OCI-M1 (cell line): Measurements from ENCODE around the gene DXO.
A peak's percentile ranks its signal among the peaks of the same experiment; 100 is the strongest.
"Not testable (repeated sequence)": the region's sequence is repeated elsewhere in the genome, so short reads cannot be mapped to it uniquely, and the experiment has no call there.

Experiments
- DNase-seq: peaks from one replicate; lab custom pipeline; 2025; lab: John Stamatoyannopoulos, UW

Gene DXO

GRCh38 chr6:31971993-31972708, at the start of gene DXO:
Gene DXO, minus strand, starts transcription at chr6:31972138. Its CDS starts 463 bp downstream, at chr6:31971675.
- DNase-seq: peak; percentile 100

- not testable (repeated sequence) for DNase-seq
Observed at GRCh38 chr6:32014547-32014946, 42.6 kb upstream of the DXO start, which contains the start of gene C4B. Gene C4B, plus strand, starts transcription at chr6:32014795. Its CDS starts 51 bp downstream, at chr6:32014846.

- DNase-seq: not testable (repeated sequence)
Observed at GRCh38 chr6:32013738-32014137, 41.8 kb upstream of the DXO start.

- not testable (repeated sequence) for DNase-seq
Observed at GRCh38 chr6:32012941-32013617, 41.1 kb upstream of the DXO start.

GRCh38 chr6:32010856-32011530, 39.1 kb upstream of the DXO start:
- not testable (repeated sequence) for DNase-seq

GRCh38 chr6:32009537-32009936, 37.6 kb upstream of the DXO start:
- not testable (repeated sequence) for DNase-seq

- not testable (repeated sequence) for DNase-seq
Observed at GRCh38 chr6:32008616-32009015, 36.7 kb upstream of the DXO start.

- DNase-seq: not testable (repeated sequence)
Observed at GRCh38 chr6:32008037-32008436, 36.1 kb upstream of the DXO start.

GRCh38 chr6:32007086-32007485, 35.1 kb upstream of the DXO start:
- not testable (repeated sequence) for DNase-seq

- not testable (repeated sequence) for DNase-seq
Observed at GRCh38 chr6:32005991-32006529, 34.1 kb upstream of the DXO start.

GRCh38 chr6:32005538-32005880, 33.6 kb upstream of the DXO start:
- not testable (repeated sequence) for DNase-seq

- DNase-seq: not testable (repeated sequence)
Observed at GRCh38 chr6:32004864-32005537, 33.1 kb upstream of the DXO start.

- not testable (repeated sequence) for DNase-seq
Observed at GRCh38 chr6:32004393-32004792, 32.5 kb upstream of the DXO start.

- not testable (repeated sequence) for DNase-seq
Observed at GRCh38 chr6:32003301-32003700, 31.4 kb upstream of the DXO start.

GRCh38 chr6:32002546-32003268, 30.8 kb upstream of the DXO start:
- DNase-seq: not testable (repeated sequence)

- not testable (repeated sequence) for DNase-seq
Observed at GRCh38 chr6:31996385-31996784, 24.4 kb upstream of the DXO start.

- not testable (repeated sequence) for DNase-seq
Observed at GRCh38 chr6:31994421-31994820, 22.5 kb upstream of the DXO start.

GRCh38 chr6:31989363-31989762, 17.4 kb upstream of the DXO start:
- not testable (repeated sequence) for DNase-seq

GRCh38 chr6:31981744-31982143, 9.8 kb upstream of the DXO start, which contains the start of gene C4A:
Gene C4A, plus strand, starts transcription at chr6:31982057. Its CDS starts 51 bp downstream, at chr6:31982108.
- not testable (repeated sequence) for DNase-seq

GRCh38 chr6:31980998-31981397, 9.1 kb upstream of the DXO start:
- not testable (repeated sequence) for DNase-seq
